ENCODE measurements around the gene TMEM86B. TPM values are rescaled to one million over a fixed set of nuclear protein-coding genes. Genes with fewer than 3 reads are reported as not detected.
A peak's percentile ranks its signal among the peaks of the same experiment; 100 is the strongest.

TMEM86B gene
- total and polyA plus RNA-seq, 2 experiments from 2014 or later, result 1.1 to 3.2 TPM

- no peak for TF ChIP-seq ZNF462 (CRISPR knock-in tag; IDR thresholded peaks at IDR 0.05)
- no peak for TF ChIP-seq STAT1 (IDR thresholded peaks at IDR 0.05; ENCODE audit: unreplicated experiment)
- TF ChIP-seq, protein P1, sequence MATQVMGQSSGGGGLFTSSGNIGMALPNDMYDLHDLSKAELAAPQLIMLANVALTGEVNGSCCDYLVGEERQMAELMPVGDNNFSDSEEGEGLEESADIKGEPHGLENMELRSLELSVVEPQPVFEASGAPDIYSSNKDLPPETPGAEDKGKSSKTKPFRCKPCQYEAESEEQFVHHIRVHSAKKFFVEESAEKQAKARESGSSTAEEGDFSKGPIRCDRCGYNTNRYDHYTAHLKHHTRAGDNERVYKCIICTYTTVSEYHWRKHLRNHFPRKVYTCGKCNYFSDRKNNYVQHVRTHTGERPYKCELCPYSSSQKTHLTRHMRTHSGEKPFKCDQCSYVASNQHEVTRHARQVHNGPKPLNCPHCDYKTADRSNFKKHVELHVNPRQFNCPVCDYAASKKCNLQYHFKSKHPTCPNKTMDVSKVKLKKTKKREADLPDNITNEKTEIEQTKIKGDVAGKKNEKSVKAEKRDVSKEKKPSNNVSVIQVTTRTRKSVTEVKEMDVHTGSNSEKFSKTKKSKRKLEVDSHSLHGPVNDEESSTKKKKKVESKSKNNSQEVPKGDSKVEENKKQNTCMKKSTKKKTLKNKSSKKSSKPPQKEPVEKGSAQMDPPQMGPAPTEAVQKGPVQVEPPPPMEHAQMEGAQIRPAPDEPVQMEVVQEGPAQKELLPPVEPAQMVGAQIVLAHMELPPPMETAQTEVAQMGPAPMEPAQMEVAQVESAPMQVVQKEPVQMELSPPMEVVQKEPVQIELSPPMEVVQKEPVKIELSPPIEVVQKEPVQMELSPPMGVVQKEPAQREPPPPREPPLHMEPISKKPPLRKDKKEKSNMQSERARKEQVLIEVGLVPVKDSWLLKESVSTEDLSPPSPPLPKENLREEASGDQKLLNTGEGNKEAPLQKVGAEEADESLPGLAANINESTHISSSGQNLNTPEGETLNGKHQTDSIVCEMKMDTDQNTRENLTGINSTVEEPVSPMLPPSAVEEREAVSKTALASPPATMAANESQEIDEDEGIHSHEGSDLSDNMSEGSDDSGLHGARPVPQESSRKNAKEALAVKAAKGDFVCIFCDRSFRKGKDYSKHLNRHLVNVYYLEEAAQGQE (IDR thresholded peaks at IDR 0.05; ENCODE audit: unreplicated experiment), result no peak
- TF ChIP-seq ZNF114 (CRISPR knock-in tag; IDR thresholded peaks at IDR 0.05), result no peak
- TF ChIP-seq POLR2AphosphoS5 (IDR thresholded peaks at IDR 0.05; ENCODE audit: low read depth), result no peak
- no peak for TF ChIP-seq JUNB (IDR thresholded peaks at IDR 0.05; ENCODE audit: unreplicated experiment)
Observed at GRCh38 chr19:55193481-55193880, 35.1 kb downstream of the TMEM86B start (continued).

DNA sequence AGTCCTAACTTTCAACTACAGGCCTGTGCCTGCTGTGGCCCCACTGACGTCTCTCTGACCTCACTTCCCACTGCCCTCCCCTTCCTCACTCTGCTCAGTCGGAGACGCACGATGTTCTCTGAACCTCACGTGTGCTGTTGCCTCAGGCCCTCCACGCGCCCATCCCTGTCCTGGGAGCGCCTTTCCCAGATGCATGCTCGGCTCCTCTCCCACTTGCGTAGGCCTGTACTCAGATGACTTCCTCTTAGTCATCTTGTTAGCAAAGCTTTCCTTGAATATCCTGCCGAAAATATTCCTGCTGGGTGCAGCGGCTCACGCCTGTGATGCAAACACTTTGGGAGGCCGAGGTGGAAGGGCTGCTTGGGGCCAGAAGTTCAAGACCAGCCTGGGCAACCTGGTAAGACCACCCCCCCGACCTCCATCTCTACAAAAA is 39.1 kb downstream of the TMEM86B start:
- Histone ChIP-seq H3K9me2 (ENCODE audit: insufficient read depth) (no peaks in the 10 kb centered on the region), H3K79me2 (replicated peaks; ENCODE audit: insufficient read depth) (no peaks in the 10 kb centered on the region), H3K27ac (ENCODE audit: low read depth) (no peak overlapping the region), H4K20me1 (replicated peaks; ENCODE audit: insufficient read depth) (no peaks in the 10 kb centered on the region), H3K36me3 (ENCODE audit: insufficient read depth) (no peaks in the 10 kb centered on the region), H3K4me2 (no peak overlapping the region), H3K27me3 (ENCODE audit: insufficient read depth) (no peaks in the 10 kb centered on the region), H3F3A (replicated peaks; ENCODE audit: low read depth) (no peaks in the 10 kb centered on the region), H3K4me3 (no peak overlapping the region), H3K4me1 (ENCODE audit: insufficient read depth) (no peaks in the 10 kb centered on the region), H2AFZ (0 out of 2 replicates have a peak overlapping the region, but pooled peaks have one; percentile 74)
- no peak overlapping the region for H3K27ac Mint-ChIP-seq
- H3K9me3 Mint-ChIP-seq, result no peaks in the 10 kb centered on the region
- H3K4me3 Mint-ChIP-seq, result no peak overlapping the region
- DNase-seq (ENCODE audit: low spot score) (no peak), ATAC-seq (no peak; the same call in 2 of the 3 replicates)
- H3K27me3 Mint-ChIP-seq (ENCODE audit: insufficient read depth, low read depth, poor library complexity), result peaks cover 6% of the 10 kb centered on the region
- H3K4me1 Mint-ChIP-seq, result no peaks in the 10 kb centered on the region
- no peaks in the 10 kb centered on the region for H3K36me3 Mint-ChIP-seq (ENCODE audit: low read depth)
- TF ChIP-seq EZH2 (IDR thresholded peaks at IDR 0.05; ENCODE audit: low read depth, unreplicated experiment), result no peak
- TF ChIP-seq JUNB (IDR thresholded peaks at IDR 0.05; ENCODE audit: unreplicated experiment), result no peak
- TF ChIP-seq ZNF114 (CRISPR knock-in tag; IDR thresholded peaks at IDR 0.05), result no peak
- no peak for TF ChIP-seq CTCF (conservative IDR thresholded peaks at IDR 0.05; ENCODE audit: low read depth in 2 of 2)
- TF ChIP-seq ZNF331 (CRISPR knock-in tag; IDR thresholded peaks at IDR 0.05; ENCODE audit: low read depth), result no peak
- TF ChIP-seq, protein P1 (IDR thresholded peaks at IDR 0.05; ENCODE audit: unreplicated experiment), result no peak
- no peak for TF ChIP-seq STAT1 (IDR thresholded peaks at IDR 0.05; ENCODE audit: unreplicated experiment)

All from GM23338 (cell line).